ELR (cell line): ENCODE measurements around the gene KLF6.

Experiments
- DNase-seq: peaks from one replicate; pipeline ENCODE4 v3.0.0-alpha.2; 2015; ENCODE audit warnings: low read depth

The KLF6 gene

DNA sequence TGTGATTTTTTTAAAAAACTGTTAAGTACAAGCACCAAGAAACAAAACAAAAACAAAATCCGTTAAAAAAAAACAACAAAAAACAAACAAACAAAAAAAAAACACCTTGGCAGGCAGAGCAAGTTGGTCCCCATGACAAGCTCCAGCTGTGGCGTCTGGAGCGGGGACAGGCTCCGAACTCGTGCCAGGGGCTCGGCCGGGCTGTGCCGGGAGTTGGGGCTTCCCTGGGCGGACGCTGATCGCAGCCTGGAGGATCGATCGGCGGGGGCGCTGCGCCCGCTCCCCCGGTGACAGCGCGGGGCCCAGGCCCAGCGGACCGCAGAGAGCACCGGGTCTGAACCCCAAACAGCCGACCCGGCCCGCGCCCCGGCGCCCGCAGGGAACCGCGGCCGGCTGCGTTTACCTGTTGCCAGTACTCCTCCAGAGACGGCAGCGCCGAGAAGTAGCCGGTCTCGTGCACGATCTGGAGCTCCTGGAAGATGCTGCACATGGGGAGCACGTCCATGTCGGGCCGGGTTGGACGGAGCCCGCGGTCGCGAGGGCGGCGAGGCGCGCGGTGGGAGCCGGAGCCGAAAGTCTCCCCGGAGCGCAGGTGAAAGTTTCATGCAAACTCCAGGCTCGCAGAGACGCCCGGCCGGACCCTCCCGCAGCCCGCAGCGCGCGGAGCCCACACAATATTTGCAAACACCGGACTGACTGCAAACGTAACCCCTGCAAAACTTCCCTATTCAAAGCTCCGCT lies at the start of gene KLF6:
Gene KLF6 (minus strand): TSS at position 700 of the 741 bp plus-strand sequence. CDS start 195 bp downstream, at position 505.
- DNase-seq: peak; percentile 38

DNA sequence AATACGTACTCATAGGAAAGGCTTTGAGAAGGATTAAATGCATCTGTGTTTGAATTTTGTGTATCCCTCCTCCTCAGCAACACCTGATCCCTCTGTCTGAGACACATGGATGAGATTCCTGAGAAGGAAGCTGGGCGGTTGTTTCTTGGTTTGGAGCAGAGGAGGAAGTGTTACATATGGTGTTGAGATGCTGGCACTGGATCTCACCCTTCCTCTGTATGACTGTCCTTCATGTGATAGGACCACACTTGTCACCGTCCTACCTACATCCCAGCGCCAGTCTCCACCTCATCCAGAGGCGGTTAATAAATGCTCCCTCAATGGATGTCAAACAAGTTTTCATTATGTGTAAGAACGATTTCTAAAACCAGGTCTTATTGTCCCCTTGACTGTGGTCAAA lies 49.4 kb upstream of the KLF6 start:
- no peak for DNase-seq

DNA sequence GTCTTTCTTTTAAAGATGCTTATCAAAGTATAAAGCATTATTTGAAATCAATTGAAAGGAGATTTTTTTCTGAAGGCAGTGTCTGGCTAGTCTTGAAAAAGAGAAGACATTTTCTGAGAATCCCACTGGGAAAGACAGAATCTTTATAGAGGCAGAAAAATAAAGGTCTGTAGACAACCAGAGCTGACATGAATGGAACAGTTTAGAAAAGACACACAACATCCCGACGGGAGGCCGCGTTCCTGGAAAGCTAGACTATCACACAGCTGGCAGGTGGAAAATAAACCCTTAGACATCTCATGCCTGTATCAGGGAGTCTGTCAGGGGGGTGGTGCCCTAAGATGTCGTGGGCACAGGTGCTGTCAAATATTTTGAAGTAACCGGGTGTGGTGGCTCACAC lies 48.0 kb upstream of the KLF6 start:
- no peak for DNase-seq

DNA sequence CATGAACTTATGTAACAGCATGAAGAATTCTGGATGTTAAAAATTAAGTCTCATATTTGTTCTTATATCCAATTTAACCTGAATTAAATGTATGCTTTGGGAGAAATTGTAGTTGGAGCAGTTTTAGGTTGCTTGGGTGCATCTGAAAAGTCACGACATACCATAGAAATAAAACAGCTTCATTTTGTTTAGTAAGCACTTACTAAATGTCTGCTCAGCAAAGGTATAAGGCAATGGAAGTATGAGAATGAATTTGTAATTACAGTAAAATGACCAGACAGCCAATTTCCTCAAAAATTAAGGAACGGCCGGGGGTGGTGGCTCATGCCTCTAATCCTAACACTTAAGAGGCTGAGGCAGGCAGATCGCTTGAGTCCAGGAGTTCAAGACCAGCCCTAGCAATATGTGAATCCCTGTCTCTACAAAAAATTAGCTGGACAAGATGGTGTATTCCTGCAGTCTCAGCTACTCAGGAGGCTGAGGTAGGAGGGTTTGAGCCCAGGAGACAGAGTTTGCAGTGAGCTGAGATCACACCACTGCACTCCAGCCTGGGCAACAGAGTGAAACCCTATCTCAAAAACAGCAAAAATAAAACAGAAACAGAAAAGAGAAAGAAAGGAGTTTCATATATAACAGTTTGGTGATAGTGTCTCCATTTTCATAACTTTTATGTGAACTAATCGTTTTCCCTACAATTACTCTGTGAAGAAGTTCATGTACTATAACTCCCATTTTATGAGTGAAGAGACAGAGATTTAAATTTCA lies 47.2 kb upstream of the KLF6 start:
- no peak for DNase-seq

DNA sequence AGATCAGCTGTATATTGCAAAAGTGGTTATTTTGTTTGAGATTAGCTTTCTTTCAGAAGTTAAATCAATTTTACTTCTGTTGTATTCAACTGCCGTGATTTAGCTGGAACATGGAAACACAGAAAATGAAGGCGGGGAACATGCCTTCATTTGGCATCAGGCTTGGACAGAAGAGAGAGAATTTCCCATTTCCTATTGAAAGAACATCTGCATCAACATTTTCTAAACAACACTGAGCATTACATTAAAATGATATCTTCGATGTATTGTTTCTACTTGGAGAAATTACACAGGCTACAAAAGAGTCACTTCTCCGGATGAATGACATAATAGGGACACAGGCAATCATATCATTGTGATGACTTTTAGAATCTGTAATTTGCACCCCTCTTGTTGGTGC lies 46.6 kb upstream of the KLF6 start:
- DNase-seq: no peak

DNA sequence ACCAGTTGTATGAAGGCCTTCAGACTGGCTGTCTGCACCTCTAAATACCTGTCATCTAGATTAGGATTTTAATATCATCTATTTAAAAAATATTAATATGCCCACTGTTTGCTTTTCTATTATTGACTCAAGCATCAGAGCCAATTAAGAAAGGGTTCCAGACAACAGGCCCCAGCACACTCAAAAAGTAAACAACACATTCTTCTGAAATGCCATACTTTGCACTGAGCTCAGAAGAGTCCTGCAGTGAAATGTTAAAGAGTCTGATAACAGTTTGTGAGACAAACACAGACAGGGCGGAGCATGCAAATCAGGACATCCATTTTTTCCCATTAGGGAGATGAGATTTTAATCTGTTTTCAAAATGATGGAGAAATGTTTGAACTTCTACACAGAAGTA lies 45.9 kb upstream of the KLF6 start:
- no peak for DNase-seq

DNA sequence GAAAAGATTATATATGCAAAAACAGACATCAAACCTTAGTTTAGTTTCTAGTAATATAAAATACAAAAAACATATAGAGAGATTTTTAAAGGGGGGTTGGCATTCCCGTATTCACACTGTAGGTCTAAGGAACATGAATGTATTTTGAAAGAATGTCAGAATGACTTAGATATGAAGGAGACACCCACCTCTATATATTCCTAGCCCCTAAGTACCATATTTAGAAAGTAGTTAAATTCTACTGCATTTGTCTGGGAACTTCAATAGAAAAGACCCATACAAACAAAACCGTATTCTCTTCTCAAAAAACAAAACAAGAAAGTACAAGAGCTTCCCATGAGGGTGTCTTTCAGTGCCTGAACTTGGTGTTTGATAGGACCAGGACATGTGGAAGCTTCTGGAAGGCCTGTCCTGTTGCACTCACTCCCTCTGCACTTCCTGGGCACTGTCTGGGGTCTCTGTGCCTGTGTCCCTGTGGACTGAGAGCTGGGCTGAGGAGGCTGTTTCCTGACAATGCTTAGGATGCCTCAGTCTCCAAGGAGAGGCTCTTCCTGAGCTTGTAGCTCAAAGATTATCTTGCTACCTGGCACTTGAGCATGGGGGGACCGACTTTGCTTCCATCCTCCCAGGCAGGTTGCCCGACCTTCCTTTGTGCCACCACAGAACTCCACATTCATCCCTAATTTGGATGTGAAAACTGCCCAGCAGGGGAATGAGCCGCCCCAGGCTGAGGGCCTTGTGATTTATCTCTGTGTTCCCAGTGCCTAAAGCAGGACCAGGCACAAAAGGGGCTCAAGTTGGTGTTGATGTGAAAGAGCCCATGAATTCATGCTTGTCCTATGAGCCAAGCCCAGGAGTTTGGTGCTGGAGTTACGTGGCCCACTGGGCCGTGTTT lies 44.4 kb upstream of the KLF6 start:
- DNase-seq: no peak

DNA sequence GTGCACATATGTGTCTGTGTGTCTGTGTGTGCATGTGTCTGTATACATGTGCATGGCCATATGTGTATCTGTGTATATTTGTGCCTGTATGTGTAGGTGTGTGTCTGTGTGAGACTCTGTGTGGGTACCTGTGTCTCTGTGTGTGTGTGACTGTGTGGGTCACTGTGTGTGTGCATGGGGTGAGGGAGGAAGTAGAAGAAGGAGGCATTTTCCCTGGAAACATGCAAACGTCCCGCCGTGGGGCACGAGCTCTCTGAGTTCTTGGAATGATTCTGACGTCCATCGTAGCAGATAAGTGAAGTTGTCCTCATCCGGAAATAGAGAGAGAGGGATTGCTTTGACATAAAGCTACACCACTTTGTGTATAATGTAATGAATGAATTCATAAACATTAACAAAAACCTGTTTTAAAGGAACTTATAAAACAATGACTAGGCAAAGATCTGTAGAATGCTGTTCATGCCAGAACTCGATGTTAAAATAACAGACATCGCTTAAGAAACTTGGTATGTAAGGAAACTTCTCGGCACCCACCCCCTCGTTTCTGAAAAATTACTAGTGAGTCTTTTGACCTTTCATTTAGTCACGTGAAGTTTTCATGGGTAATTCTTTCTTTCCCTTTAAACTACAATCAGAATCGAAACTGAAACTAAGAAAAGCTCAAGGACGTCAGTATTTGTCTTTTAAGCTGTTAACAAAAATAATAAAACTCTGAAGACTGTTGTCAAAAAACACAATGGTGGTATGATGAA lies 43.6 kb upstream of the KLF6 start:
- peak; percentile 81 for DNase-seq

DNA sequence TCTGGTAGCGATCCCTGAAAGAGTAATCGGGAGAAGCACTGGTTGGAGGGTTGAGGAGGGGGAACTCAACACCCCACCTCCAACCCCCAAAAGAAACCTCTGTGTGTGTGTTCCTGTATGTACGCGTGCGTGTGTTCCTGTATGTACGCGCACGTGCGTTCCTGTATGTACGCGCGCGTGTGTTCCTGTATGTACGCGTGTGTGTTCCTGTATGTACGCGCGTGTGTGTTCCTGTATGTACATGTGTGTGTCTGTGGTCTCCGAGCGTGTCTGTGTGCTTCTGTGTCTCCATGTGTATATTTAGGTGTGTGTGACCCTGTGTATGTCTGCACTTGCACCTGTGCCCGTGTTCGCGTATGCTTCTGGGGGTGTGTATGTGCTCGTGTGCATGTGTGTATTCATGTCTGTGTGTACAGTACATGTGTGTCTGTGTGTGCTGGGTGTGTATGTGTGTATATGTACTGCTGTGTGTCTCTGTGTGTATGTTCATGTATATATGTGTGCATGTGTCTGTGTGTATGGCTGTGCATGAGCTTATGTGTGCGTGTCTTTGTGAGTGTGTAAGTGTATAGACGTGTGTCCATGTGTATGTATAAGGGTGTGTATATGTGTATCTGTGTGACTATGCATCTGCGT lies 42.9 kb upstream of the KLF6 start:
- DNase-seq: no peak

DNA sequence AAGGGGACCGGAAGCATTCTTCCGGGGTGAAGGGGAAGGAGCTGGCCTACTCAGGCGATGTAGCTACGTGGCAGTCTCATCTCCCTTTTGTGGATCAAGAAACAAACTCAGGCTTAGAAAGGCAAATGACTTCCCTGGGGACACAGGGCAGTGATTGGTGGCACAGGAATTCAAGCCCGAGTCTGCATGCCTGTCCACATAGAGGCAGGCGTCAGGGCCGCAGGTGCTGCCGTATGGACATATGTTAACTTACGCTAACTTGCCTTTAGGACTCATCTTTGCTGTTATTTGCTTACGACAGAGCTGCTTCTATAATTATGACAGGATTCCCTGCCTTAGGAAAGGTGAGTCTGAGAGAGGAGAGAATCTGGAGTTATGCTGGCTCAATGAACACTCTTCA lies 42.3 kb upstream of the KLF6 start:
- DNase-seq: no peak

DNA sequence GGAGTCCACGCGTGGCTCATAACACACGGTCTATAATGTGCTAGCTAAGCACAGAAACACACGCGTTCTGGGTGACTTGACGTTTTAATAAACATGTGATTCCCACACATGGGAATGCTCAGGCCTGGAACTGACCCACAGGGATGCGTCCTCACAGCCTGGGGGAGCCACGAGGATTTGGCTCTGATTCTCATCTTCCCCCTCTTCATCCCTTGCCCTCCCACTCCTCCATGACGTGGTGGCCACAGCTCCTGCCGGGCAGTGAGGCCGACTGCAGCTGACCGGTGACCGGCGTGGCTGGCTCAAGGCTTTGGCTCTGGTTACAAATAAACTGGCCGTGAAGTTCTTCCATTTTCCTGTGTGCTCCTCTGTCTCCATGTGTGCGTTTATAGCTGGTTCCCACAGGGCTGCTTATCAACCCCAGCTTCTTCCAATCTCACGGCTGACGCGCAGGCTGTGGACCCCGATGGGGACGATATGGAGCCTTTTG lies 40.9 kb upstream of the KLF6 start:
- peak; percentile 83 for DNase-seq

DNA sequence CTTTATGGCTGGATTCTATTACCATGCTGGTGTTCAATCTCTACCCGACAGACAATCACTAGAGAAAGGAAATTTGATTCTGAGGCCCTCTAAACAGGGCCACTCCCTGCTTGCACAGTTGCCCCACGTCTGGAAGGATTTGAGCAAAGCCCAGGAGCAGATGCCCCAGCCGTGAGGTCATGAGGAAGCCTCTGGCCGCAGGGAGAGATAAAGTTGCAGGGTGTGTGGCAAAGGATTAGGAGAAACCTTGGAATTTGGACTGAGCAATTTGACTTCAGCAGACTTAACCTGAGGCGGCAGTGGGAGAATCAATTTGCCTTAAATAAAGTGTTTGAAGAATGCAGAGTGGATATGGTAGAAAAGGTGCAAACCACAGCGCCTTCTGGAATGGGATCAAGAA lies 40.2 kb upstream of the KLF6 start:
- DNase-seq: peak; percentile 92

DNA sequence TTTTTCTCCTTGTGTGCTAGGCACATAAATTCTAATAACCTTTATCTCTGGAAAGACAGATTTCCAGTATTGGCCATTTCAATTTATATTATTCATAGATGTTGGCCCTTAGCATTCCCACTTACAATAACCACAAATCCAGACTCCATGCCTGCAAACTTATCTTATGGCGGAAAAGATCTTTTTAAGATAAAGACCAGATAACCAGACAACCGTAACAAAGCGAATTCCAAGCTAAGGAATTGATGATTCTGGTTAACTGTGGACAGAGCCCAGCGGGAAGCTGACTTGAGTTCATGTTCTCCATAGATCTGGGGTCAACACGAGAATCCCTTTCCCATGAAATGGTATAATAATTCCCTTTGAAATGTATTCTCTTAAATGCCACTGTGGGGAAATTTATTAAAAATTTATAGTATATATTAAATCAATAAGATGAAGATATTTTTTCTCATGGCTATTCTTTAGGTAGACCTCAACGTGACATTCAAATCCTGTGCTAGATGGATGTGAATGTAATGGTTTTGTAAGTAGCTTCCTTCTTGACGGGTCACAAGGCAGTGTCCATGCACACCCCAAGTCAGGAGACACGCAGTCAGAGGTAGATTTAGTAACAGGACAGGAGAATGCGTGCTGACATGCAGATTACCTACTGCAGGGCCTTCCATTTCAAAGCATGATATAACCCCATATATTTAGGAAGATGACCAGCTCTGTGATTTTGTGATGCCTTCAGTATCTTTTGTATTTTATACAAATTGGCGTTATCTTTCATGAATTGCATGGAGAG lies 37.7 kb upstream of the KLF6 start:
- DNase-seq: no peak

DNA sequence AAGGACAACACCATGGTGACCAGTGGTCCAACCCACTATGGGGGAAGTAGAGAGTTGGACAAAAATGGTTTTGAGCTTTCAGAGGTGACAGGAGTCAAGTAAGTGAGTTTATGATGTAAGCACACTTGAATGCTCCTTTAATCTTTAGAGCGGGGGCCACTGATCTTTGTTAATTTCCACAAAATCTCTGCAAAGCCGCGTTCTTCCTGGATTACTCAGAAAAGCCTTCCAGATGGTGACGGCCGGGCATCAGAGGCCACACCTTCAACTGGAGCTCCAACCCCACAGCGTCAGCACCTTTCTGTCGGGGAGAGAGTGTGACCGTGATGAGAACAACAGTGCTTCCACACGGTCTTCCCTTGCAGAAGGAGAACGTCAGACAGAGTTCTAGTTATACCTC lies 35.2 kb upstream of the KLF6 start:
- DNase-seq: peak; percentile 93

DNA sequence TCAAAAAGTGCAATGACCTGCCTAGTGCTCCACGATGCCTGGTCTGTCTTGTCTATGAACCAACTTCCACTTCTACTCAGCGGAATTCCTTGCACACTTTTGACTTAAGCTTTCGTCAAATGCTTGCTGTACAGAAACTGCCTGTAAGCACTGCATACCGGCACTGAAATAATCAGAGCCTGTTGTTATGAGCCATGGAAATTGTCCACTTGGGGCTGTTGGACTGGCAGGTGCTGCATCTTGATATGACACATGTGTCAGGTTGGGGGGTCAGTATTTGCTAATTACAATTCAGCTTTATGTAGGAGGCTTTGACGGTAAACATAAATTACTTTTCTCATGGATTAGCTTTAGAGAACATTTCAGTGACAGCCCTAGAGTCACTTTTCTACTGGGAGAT lies 32.0 kb upstream of the KLF6 start:
- no peak for DNase-seq

DNA sequence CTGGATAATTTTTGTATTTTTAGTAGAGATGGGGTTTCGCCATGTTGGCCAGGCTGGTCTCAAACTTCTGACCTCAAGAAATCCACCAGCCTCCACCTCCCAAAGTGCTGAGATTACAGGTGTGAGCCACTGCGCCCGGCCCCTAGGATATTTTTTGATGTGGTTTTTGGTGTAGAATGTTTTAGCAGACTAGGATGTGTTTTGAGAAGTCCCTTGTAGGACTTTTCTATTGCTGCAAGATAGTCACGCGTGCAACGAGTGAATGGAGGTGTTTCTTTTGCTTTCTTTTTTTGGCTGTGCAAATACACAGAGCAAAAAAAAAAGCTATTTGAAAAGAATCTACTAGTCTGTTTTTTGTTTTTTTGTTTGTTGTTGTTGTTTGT lies 29.8 kb upstream of the KLF6 start:
- no peak for DNase-seq

DNA sequence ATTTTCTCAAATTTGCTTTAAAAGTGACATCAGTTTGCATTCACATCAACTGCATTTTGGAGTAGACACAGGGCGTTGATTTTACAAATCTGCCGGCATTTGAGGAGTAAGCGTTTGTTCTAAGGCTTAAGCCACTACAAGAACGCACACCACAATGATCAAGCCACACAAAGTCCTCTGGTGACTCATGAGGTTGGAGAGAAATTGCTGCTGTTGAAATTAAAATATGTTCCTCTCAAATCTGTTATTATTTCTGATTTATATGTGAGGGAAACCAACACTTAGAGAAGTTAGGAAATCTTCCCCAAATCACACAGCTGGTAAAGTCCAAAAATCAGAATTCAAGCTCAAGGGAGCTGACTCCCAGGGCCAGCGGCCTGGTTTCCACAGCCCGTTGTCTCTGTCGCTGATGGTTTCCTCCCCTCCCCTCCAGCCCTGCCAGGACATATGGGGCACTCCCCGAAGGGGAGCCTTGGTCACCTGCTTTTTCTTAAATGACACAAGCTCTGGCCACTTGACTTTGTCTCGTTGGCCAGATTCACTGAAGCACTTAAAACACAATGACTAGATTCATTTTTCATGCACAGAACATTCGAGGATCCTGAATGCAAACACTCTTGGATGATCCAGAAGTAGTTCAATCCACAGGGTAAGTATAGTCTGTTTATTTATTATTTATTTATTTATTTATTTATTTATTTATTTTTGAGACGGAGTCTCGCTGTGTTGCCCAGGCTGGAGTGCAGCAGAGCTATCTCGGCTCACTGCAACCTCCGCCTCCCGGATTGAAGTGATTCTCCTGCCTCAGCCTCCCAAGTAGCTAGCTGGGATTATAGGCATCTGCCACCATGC lies 29.2 kb upstream of the KLF6 start:
- peak; percentile 51 for DNase-seq

DNA sequence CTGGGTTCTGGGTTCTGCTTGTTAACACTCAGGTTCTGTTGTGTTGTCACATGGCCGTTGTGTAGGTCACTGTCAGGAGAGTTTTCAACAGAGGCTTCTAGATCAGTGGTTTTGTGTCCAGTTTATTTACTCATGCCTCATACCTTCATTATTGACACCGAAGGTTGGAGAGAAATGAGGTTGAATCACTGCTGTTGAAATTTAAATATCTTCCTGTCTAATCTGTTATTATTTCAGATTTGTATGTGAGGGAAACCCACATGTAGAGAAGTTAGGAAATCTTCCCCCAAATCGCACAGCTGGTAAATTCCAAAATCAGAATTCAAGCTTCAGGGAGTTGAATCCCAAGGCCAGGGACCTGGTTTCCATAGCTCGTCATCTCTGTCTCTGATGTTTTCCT lies 28.3 kb upstream of the KLF6 start:
- no peak for DNase-seq

DNA sequence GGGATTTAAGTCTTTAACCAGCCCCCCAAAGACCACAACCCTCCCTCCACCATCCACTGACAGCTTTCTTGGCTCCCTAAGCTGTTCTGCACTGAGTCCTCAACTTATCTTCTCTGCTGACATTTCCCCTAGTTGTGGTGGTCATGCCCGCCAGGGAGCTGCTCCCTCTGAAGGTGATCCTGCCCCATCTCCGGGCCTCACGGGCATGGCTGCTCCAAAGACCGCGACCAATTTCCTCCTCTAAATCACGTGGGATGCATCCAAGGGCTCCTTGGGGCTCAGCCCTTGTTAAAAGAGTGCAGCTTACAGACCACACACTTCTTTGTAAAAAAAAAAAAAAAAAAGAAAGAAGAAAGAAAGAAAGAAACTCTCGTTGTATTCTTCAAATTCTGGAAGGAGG lies 27.1 kb upstream of the KLF6 start:
- DNase-seq: no peak
